Natural killer cell (primary cell): ENCODE measurements around the gene MRPL36. TPM values are rescaled to one million over a fixed set of nuclear protein-coding genes. Genes with fewer than 3 reads are reported as not detected.
A peak's percentile ranks its signal among the peaks of the same experiment; 100 is the strongest.

ENCODE experiments used
- ATAC-seq, 3 donors: fragments of 150-1000 bp in 2 of 3; fragments of 200-7000 bp in 1 of 3; cut with Tn5 transposase; 1 replicate in 1 of 3; 2 replicates in 2 of 3; pipeline ENCODE4 v1.10.0; 2021; ENCODE audit warnings: mild to moderate bottlenecking in 2 of 3, moderate library complexity in 2 of 3
- DNase-seq, 2 donors: peaks; one replicate each; pipeline versions ENCODE4 v3.0.0 to v3.0.0-alpha.2; 2013 to 2021; ENCODE audit warnings: mixed read lengths in 1 of 2
- H3K27ac ChIP-seq: one replicate; pipeline ENCODE4 v1.5.1; 2013; ENCODE audit warnings: mild to moderate bottlenecking, low read length
- H3K27me3 ChIP-seq: one replicate; pipeline ENCODE4 v1.6.1; 2013; ENCODE audit warnings: low read length; ENCODE audit not compliant: control insufficient read depth, insufficient read depth
- H3K36me3 ChIP-seq: one replicate; pipeline ENCODE4 v1.6.1; 2013; ENCODE audit warnings: low read length; ENCODE audit not compliant: control insufficient read depth, insufficient read depth
- H3K4me1 ChIP-seq: one replicate; pipeline ENCODE4 v1.6.1; 2013; ENCODE audit warnings: low read length; ENCODE audit not compliant: control insufficient read depth, insufficient read depth
- H3K4me3 ChIP-seq: one replicate; pipeline ENCODE4 v1.5.1; 2013; ENCODE audit warnings: low read length
- H3K9me3 ChIP-seq: one replicate; pipeline ENCODE4 v1.6.1; 2013; ENCODE audit warnings: low read length; ENCODE audit not compliant: control insufficient read depth, insufficient read depth
- H3K27ac Mint-ChIP-seq, 2 donors: one replicate each; pipeline ENCODE4 v1.8.0; 2022; ENCODE audit warnings: mild to moderate bottlenecking in 2 of 2, mixed read lengths in 2 of 2, moderate library complexity in 1 of 2
- H3K27me3 Mint-ChIP-seq, 2 donors: one replicate each; pipeline ENCODE4 v1.8.0; 2022; ENCODE audit warnings: low read depth in 2 of 2, mixed read lengths in 2 of 2
- H3K36me3 Mint-ChIP-seq: one replicate; pipeline ENCODE4 v1.8.0; 2022; ENCODE audit warnings: mixed read lengths
- H3K4me1 Mint-ChIP-seq, 2 donors: one replicate each; pipeline ENCODE4 v1.8.0; 2022; ENCODE audit warnings: mixed read lengths in 2 of 2
- H3K4me3 Mint-ChIP-seq: one replicate; pipeline ENCODE4 v1.8.0; 2022; ENCODE audit warnings: mild to moderate bottlenecking, moderate library complexity, mixed read lengths
- H3K9me3 Mint-ChIP-seq, 2 donors: one replicate each; pipeline ENCODE4 v1.8.0; 2022; ENCODE audit warnings: mixed read lengths in 2 of 2
- whole genome bisulfite sequencing: methylation state at CpG from one replicate; pipeline ENCODE4 v1.1.7; 2013; ENCODE audit warnings: missing lambda C conversion rate; ENCODE audit not compliant: insufficient coverage; 5-methylcytosine and 5-hydroxymethylcytosine counted together
- intact Hi-C: fragments of 100-400 bp; cut with micrococcal nuclease; formaldehyde crosslinking; loops from one replicate; pipeline ENCODE4 v1.14.2; 2022
- total RNA-seq, 4 donors: library from RNA; stranded (reverse); fragments of 120-200 nt in 1 of 4; gene quantifications; one replicate each; pipeline versions ENCODE4 v1.2.3 to v1.2.4, GENCODE V29; 2013 to 2022
- TF ChIP-seq, protein P1 (sequence below): fragments of 200-600 bp; IDR thresholded peaks from one replicate; pipeline ENCODE4 v1.8.0; 2022; ENCODE audit warnings: antibody characterized with exemption

MRPL36 gene
- total RNA-seq, 3 donors from 2014 or later (not counting 1 experiment from before 2014, with no cell fraction given), result 14.1 to 21.2 (median 17.1) TPM

DNA sequence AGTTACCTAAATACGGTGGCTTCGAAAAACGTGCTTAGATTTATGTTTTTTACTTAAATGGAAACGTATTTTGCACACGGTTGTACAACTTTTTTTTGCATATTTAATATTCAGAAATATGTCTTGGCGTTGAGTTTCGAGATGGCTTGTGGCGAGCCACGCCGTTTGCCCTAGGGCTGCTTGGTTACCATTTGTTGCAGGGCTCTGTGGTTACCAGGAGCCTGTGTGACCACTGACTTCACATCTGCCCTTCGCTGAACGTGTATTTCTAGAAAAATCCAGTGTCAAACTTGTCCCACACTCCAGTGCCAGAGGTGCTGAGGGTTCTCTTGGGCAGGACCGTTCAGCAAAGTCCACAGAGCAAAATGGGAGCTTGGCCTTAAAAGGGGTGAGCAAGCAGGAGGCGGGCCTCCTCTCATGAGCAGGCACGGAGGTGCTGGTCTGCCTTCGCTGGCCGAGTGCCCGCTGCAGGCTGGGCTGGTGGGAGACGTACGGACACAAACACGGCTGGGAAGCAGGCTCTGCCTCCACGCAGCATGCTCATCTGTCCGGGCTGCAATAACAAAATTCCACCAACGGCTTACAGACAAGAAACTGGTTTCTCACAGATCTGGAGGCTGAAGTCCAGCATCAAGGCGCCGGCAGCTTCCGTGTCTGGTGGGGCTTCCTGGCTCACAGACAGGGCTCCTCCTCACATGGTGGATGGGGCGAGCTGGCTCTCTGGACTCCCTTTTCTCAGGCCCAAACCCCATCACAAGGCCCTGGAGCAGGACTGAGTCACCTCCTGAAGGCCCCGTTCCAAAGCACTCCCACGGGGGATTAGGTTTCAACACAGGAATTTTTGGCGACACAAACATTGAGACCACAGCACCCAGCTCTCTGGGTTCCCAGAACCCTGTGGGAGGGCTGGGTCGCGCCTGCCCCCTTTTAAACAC, 5.4 kb downstream of the MRPL36 start:
- H3K27me3 ChIP-seq, result no peaks in the 10 kb centered on the region
- peaks cover 13% of the 10 kb centered on the region for H3K36me3 ChIP-seq
- no peaks in the 10 kb centered on the region for H3K9me3 Mint-ChIP-seq
- H3K4me1 ChIP-seq, result peaks cover 35% of the 10 kb centered on the region
- H3K9me3 ChIP-seq, result no peaks in the 10 kb centered on the region
- ATAC-seq (no peak), DNase-seq (no peak)
- H3K4me3 ChIP-seq, result no peak overlapping the region
- H3K4me3 Mint-ChIP-seq, result no peak overlapping the region
- whole genome bisulfite sequencing, result 85% methylated on average over 33 of the region's 33 CpGs
- H3K27ac ChIP-seq, result no peak overlapping the region
- H3K27ac Mint-ChIP-seq, result peak overlapping the region; percentile 91 to 93
- H3K27me3 Mint-ChIP-seq, result no peaks in the 10 kb centered on the region
- TF ChIP-seq, protein P1, sequence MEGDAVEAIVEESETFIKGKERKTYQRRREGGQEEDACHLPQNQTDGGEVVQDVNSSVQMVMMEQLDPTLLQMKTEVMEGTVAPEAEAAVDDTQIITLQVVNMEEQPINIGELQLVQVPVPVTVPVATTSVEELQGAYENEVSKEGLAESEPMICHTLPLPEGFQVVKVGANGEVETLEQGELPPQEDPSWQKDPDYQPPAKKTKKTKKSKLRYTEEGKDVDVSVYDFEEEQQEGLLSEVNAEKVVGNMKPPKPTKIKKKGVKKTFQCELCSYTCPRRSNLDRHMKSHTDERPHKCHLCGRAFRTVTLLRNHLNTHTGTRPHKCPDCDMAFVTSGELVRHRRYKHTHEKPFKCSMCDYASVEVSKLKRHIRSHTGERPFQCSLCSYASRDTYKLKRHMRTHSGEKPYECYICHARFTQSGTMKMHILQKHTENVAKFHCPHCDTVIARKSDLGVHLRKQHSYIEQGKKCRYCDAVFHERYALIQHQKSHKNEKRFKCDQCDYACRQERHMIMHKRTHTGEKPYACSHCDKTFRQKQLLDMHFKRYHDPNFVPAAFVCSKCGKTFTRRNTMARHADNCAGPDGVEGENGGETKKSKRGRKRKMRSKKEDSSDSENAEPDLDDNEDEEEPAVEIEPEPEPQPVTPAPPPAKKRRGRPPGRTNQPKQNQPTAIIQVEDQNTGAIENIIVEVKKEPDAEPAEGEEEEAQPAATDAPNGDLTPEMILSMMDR, result no peak
- peaks cover 24 to 41% of the 10 kb centered on the region in 2 donors for H3K4me1 Mint-ChIP-seq
- intact Hi-C loops, result no loop called here
- no peaks in the 10 kb centered on the region for H3K36me3 Mint-ChIP-seq

DNA sequence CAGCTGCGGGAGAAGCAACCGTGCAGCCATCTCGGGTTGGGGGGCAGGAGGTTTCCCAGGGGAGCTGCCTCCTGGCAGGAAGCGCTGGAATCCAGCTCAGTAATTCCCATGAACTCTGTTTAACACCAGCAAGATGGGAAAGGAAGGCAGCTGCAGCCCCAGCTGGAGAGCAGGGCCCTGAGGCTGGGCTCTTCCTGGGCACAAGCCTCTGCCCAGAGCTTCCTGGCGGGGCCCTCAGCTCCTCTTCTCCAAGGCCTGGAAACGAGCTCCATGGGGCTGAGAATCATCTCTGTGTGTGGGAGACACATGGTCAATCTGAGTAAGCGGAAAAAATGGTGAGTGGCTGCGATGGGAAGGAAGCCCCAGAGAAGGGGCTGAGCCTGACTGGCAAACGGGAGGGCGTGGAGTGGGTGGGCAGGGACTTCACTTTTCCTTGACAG, 6.3 kb downstream of the MRPL36 start:
- Mint-ChIP-seq H3K4me1 (peaks cover 17 to 33% of the 10 kb centered on the region in 2 donors), H3K9me3 (no peaks in the 10 kb centered on the region), H3K27ac (peak overlapping the region; percentile 91 to 93), H3K4me3 (peak overlapping the region; percentile 76), H3K27me3 (no peaks in the 10 kb centered on the region), H3K36me3 (no peaks in the 10 kb centered on the region)
- Histone ChIP-seq H3K4me3 (no peak overlapping the region), H3K27ac (peak overlapping the region; percentile 53), H3K36me3 (peaks cover 13% of the 10 kb centered on the region), H3K9me3 (no peaks in the 10 kb centered on the region), H3K27me3 (no peaks in the 10 kb centered on the region), H3K4me1 (peaks cover 28% of the 10 kb centered on the region)
- DNase-seq (peak in 1 of 2 donors; percentile 27), ATAC-seq (no peak)
- intact Hi-C loops, result no loop called here
- 74% methylated on average over 10 of the region's 10 CpGs for WGBS
- TF ChIP-seq, protein P1, result no peak

DNA sequence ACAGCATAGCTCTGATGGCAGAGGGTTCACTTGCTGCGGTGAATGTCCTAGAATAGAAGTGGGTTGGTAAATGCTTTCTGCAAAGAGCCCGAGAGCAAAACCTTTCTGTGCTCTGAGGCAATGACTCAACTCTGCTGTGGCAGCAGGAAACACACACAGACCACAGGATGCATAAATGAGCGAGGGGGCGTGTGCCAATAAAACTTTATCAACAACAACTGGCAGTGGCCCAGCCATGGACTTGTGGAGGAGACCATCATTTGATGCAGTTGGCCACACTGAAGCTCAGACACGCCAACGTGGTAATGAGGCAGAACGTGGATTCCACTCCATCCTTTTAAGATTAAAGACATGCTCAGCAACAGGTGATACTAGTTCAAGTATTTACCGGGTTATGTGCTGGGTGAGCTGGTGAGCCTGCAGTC, 6.8 kb downstream of the MRPL36 start:
- peak; percentile 86 to 95 (median 92) for ATAC-seq
- Histone ChIP-seq H3K27ac (peak overlapping the region; percentile 53), H3K4me1 (peaks cover 28% of the 10 kb centered on the region), H3K27me3 (no peaks in the 10 kb centered on the region), H3K36me3 (peaks cover 10% of the 10 kb centered on the region), H3K4me3 (no peak overlapping the region), H3K9me3 (no peaks in the 10 kb centered on the region)
- peak overlapping the region; percentile 76 for H3K4me3 Mint-ChIP-seq
- peaks cover 16 to 36% of the 10 kb centered on the region in 2 donors for H3K4me1 Mint-ChIP-seq
- intact Hi-C loops, result no loop called here
- TF ChIP-seq, protein P1, result no peak
- DNase-seq, result peak; percentile 53 to 86
- 30% methylated on average over 8 of the region's 8 CpGs for WGBS
- H3K36me3 Mint-ChIP-seq, result no peaks in the 10 kb centered on the region
- H3K27ac Mint-ChIP-seq, result peak overlapping the region; percentile 91 to 93
- H3K27me3 Mint-ChIP-seq, result peaks cover 2 to 3% of the 10 kb centered on the region in 2 donors
- H3K9me3 Mint-ChIP-seq, result no peaks in the 10 kb centered on the region
